Stimulated activated naive CD8-positive, alpha-beta T cell treated with anti-CD3 and anti-CD28 coated beads, Interleukin-15, amount 100 ng/mL, for 72 hours (primary cell): ENCODE measurements around the gene GON4L.
A peak's percentile ranks its signal among the peaks of the same experiment; 100 is the strongest.
"Not testable (repeated sequence)": the region's sequence is repeated elsewhere in the genome, so short reads cannot be mapped to it uniquely, and the experiment has no call there.

ENCODE experiments used
- ATAC-seq: fragments of 150-1000 bp; cut with Tn5 transposase; 2 replicates; pipeline ENCODE4 v1.10.0; 2021; ENCODE audit warnings: mild to moderate bottlenecking, moderate library complexity
- DNase-seq, 2 donors: peaks; one replicate each; pipeline ENCODE4 v3.0.0; 2021 to 2022
- H3K27ac Mint-ChIP-seq, 2 donors: one replicate each; pipeline ENCODE4 v1.8.0; 2022; ENCODE audit warnings: mild to moderate bottlenecking in 2 of 2, mixed read lengths in 2 of 2, moderate library complexity in 2 of 2
- H3K27me3 Mint-ChIP-seq: one replicate; pipeline ENCODE4 v1.8.0; 2022; ENCODE audit warnings: mixed read lengths
- H3K4me1 Mint-ChIP-seq: one replicate; pipeline ENCODE4 v1.8.0; 2022; ENCODE audit warnings: mild to moderate bottlenecking, mixed read lengths
- H3K4me3 Mint-ChIP-seq, 2 donors: one replicate each; pipeline ENCODE4 v1.8.0; 2022; ENCODE audit warnings: mild to moderate bottlenecking in 2 of 2, mixed read lengths in 2 of 2, moderate library complexity in 1 of 2
- H3K9me3 Mint-ChIP-seq, 2 donors: one replicate each; pipeline ENCODE4 v1.8.0; 2022; ENCODE audit warnings: mixed read lengths in 2 of 2

GON4L gene

GRCh38 chr1:155711457-155711856 lies 145.6 kb downstream of the GON4L start:
- not testable (repeated sequence) for DNase-seq, H3K9me3 Mint-ChIP-seq, H3K4me3 Mint-ChIP-seq, H3K27me3 Mint-ChIP-seq, H3K4me1 Mint-ChIP-seq, ATAC-seq, H3K27ac Mint-ChIP-seq

DNA sequence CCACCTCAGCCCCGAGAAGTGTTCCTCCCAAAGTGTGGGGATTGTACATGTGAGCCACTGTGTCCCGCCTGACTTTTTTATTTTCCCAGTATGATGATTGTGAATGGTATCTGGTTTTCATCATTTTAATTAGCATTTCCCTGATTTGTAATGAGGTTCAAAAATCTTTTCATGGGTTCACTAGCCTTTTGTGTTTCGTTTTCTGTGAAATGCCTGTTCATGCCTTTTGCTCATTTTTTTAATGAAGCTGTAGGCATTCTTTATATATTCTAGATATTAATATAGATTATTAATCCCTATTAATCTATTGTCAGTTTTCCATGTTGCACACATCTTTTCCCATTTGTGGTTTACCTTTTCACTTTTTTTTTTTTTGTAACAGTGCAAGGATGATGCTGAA lies 147.6 kb downstream of the GON4L start:
- no peak for DNase-seq
- ATAC-seq = no peak
- Mint-ChIP-seq H3K4me3 (no peak overlapping the region), H3K9me3 (no peaks in the 10 kb centered on the region), H3K4me1 (peaks cover 16% of the 10 kb centered on the region), H3K27ac (peak overlapping the region in 1 of 2 donors; percentile 72), H3K27me3 (no peaks in the 10 kb centered on the region)

DNA sequence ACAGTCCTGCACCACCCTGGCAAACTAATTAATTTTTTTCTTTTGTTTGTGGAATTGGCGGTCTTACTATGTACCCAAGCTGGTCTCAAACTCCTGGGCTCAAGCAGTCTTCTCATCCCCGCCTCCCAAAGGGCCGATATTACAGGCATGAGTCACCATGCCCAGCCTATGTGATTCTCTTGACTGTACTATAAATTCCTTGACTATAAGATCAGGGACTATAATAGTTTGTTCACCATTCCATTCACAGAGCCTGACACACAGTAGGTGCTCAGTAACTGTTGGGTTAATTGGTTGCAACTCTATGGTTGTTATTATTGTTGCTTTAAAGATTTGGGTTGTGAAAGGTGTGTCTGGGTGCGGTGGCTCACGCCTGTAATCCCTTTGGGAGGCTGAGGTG lies 150.9 kb downstream of the GON4L start:
- Mint-ChIP-seq H3K4me3 (no peak overlapping the region), H3K4me1 (peaks cover 30% of the 10 kb centered on the region), H3K27ac (no peak overlapping the region), H3K9me3 (no peaks in the 10 kb centered on the region), H3K27me3 (no peaks in the 10 kb centered on the region)
- DNase-seq = no peak
- no peak for ATAC-seq

DNA sequence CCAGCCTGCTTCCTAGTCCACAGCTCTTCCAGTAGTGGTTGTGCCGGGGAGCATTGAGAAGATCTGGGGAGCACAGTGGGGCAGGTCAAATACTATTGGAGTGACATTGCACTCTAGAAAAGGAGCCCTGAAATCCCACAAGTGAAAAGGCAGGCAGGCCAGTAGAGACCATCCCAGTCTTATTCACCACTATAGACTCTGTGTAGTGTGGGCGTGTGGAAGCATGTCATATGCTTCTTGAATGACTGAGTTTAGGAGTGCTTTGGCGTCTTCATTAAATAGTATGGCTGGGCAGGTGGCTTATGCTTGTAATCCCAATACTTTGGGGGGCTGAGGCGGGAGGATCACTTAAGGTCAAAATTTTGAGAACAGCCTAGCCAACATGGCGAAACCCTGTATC lies 152.6 kb downstream of the GON4L start:
- not testable (repeated sequence) for DNase-seq
- peaks cover 36% of the 10 kb centered on the region for H3K4me1 Mint-ChIP-seq
- peak overlapping the region in 1 of 2 donors; percentile 66 for H3K27ac Mint-ChIP-seq

DNA sequence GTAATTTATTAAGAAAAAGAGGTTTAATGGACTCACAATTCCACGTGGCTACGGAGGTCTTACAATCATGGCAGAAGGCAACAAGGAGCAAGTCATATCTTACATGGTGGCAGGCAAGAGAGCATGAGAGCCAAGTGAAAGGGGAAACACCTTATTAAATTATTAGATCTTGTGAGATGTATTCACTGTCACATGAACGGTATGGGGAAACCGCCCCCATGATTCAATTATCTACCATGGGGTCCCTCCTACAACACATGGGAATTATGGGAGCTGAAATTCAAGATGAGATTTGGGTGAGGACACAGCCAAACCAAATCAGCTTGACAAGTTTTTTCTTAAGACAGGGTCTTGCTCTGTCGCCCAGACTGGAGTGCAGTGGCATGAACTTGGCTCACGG lies 153.8 kb downstream of the GON4L start:
- ATAC-seq = no peak

More for the DNA sequence above, 152.6 kb downstream of the GON4L start:
- H3K4me3 Mint-ChIP-seq, ATAC-seq, H3K9me3 Mint-ChIP-seq, H3K27me3 Mint-ChIP-seq: not testable (repeated sequence)

DNA sequence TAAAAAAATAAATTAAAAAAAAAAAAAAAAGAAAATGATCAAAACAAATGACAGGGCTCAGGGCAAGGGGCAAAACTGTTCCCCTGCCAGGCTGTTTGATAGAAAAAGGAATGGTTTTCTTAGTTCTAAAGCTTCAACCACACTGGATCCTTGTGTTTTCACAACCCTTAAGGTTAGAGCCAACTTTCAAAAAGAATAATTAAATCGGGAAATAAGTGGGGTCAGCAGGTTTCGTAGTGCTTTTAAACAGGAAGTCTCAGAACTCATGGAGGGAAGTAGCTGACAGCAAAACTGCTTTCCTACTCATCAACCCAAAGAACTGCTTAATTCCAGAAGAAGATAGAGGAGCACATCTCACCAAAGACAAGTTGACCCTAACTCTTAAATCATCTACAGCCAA lies 155.3 kb downstream of the GON4L start:
- not testable (repeated sequence) for H3K27me3 Mint-ChIP-seq, H3K9me3 Mint-ChIP-seq, H3K27ac Mint-ChIP-seq, ATAC-seq, DNase-seq, H3K4me3 Mint-ChIP-seq
- peaks cover 42% of the 10 kb centered on the region for H3K4me1 Mint-ChIP-seq

More for the DNA sequence above, 153.8 kb downstream of the GON4L start:
- Mint-ChIP-seq H3K27me3 (no peaks in the 10 kb centered on the region), H3K27ac (peak overlapping the region; percentile 19 to 57), H3K4me3 (no peak overlapping the region), H3K9me3 (no peaks in the 10 kb centered on the region), H3K4me1 (peaks cover 44% of the 10 kb centered on the region)
- DNase-seq = no peak
